LNCAP (cell line): ENCODE results near the gene KCNN3.

Experiments used
- CTCF ChIP-seq: fragments of 450-650 bp; IDR thresholded peaks from 2 replicates; pipeline ENCODE4 v1.5.1; 2017; ENCODE audit warnings: mild to moderate bottlenecking

KCNN3 gene

GRCh38 chr1:154729031-154729442, 141.0 kb downstream of the KCNN3 start:
- TF ChIP-seq CTCF, result no peak

DNA sequence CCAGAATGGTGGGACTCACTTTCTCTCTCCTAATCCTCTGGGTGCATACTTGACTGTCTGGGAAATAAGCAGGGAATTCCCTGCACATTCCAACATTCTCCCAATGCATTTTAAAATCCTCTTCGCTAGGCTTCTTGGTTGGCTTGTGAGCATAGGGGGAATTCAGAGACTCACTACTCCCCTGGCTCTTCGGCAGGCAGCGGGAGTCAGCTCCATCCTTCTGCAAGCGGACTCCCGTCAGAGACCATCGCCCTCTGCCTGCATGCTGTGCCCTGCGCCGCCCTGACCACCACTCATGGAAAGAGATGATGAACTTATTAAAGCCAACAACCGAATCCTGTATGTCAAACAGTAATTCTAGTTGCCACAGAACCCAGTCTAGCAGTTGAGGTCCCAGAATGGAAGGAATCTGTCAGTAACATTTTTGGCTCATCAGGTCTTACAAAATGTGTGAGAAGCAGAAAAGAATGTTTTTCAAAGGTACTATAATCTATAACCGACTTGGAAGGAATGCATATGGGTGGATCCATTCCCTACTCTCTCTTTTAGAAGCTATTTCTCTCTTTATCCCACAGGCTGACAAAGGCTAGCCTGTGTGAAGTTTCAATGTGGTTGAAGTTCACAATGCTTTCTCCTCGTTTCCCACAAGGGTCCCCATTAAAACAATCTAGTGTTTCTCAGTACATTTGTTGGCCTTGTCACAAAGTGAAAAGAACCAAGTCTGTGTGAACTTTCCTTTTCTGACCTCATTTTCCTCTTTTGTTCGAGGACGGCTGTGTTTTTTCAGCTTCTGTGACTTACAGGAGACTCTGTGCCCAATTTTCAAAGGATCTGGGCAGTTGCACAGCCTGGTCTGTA, 143.0 kb downstream of the KCNN3 start:
- no peak for TF ChIP-seq CTCF

- TF ChIP-seq CTCF, result no peak
These were observed 143.6 kb downstream of the KCNN3 start for GRCh38 chr1:154726443-154726842.

DNA sequence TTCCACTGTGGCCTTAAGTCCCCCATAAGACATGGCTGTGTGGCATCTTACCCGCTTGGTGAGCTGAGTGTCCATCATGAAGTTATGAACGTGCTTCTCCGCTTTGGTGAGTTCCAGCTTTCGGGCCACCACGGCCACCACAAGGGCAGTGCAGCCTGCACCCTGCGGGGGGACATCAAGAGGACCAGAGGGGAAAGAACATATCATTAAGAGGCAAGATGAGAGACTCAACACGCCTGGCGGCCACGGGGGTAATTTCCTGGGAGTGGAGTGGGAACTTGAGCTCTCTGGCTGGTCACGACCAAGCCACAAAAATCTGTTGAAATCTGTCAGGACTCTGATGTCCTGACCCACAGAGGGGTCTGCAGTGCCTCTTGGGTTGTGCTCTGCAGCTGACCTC, 144.2 kb downstream of the KCNN3 start:
- no peak for TF ChIP-seq CTCF

- no peak for TF ChIP-seq CTCF
These were observed 149.5 kb downstream of the KCNN3 start for GRCh38 chr1:154720328-154721297.

DNA sequence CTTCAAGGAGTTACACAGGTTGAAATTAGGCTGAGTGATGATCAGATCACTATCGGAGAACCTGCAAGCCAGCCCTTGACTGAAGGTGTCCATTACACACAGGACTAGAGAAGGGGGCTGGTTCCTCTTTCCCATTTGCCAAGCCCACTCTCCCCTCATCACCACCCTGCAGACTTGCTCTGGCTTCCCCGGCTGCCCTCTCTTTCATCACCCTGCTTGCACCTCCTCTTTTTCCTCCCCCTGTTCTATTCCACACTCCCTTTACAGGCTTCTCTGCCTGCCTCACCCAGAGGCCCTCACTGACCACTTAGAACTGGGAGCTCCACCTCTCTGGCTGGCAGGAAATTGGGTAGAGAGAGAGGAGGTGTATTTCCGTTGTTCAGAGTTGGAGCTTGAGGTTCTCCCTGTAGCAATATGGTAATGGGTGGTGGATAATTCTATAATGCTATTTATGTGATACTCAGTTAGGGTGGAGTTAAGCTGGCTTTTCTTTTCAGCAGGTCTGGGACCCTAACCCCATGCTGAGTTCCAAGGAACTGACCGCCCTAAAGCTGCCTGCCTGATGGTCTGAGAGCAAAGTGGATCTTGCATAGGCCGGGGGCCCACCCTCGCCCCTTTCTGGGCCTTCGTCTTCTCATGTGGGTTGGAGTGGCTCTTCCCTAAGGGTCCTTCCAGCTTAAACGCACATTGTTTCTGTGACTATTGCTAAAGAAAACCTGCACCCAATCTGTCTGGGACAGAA, 150.3 kb downstream of the KCNN3 start:
- no peak for TF ChIP-seq CTCF

DNA sequence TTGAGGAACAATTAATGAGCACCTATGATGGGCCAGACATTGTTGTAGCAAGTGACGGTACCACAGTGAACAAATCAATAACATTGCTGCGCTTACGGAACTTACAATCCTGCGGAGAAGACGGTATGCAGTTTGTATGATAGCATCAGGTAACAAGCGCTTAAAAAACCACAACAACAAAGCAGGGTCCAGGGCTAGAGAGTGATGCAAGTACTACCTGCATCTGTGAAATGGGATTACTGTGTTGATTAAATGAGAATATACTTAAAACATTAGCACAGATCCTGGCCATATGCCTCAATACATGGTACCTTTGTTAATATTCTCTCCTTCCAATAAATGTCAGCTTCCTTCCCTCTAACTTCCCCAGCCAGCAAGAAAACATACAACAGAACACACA, 151.5 kb downstream of the KCNN3 start:
- TF ChIP-seq CTCF, result no peak
